Erythroblast (primary cell): ENCODE data around the gene KCNIP4.

Source experiments
- GATA1 ChIP-seq: IDR thresholded peaks from 2 replicates; pipeline ENCODE4 v1.6.1; 2011; ENCODE audit warnings: low read depth, mild to moderate bottlenecking, control low read depth, low read length, moderate library complexity
- POLR2A ChIP-seq: IDR thresholded peaks from 2 replicates; pipeline ENCODE4 v1.6.1; 2011; ENCODE audit warnings: mild to moderate bottlenecking, low read length

DNA sequence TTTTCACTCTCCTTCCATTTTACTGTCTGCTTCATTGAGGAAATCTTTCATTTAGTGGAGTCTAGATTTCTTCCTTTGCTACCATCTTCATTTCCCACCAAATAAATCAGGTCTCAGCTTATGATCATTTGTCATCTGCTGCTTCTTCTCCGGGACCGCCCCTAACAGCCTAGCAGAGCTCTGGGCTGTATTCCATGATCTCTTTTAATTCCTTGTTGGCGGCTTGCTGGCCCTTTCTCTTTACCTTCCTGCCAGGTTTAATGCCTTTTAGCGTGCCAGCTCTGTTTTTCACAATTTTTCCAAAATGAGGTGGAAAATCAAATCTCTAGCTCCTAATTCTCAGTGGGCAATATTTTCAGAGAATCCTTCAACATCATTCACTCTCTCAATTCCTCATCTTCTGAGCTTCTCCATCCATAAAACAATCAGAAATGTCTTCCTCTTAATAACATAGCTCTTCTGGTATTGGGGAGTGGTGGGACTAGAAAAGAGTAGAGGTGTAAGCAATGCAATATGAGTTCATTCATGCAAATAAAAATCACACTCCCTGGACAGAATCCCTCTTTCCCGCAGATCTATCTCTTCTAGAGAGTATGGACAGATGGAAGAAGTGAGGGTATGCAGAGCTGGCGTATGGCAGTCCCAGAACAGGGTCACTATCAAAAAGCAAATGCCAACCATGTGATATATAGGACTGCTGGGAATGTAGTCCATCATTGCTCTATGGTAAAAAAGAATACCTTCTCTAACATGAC is 491.3 kb downstream of the KCNIP4 start:
- no peak for TF ChIP-seq POLR2A
- TF ChIP-seq GATA1: no peak
